HG03442 (cell line): ENCODE data around the gene TAOK2.
"Not testable (repeated sequence)": the region's sequence is repeated elsewhere in the genome, so short reads cannot be mapped to it uniquely, and the experiment has no call there.

Source experiments
- ATAC-seq: cut with Tn5 transposase; IDR thresholded peaks from one replicate; pipeline ENCODE4 v1.9.1; 2021; ENCODE audit warnings: mild to moderate bottlenecking, moderate library complexity; ENCODE audit not compliant: unreplicated experiment

The TAOK2 gene

GRCh38 chr16:29973384-29974246, at the start of gene TAOK2:
TSS of gene TAOK2 (plus strand) at chr16:29973868. CDS start at chr16:29977773, 3,905 bp downstream.
- peak; percentile 90 for ATAC-seq

GRCh38 chr16:29925105-29925756, 48.4 kb upstream of the TAOK2 start:
- no peak for ATAC-seq

- peak; percentile 89 for ATAC-seq
Measured at GRCh38 chr16:29925781-29926710, 47.6 kb upstream of the TAOK2 start, which contains the start of gene KCTD13. TSS of gene KCTD13 (minus strand) at chr16:29926226. CDS start at chr16:29926033, 193 bp downstream.

DNA sequence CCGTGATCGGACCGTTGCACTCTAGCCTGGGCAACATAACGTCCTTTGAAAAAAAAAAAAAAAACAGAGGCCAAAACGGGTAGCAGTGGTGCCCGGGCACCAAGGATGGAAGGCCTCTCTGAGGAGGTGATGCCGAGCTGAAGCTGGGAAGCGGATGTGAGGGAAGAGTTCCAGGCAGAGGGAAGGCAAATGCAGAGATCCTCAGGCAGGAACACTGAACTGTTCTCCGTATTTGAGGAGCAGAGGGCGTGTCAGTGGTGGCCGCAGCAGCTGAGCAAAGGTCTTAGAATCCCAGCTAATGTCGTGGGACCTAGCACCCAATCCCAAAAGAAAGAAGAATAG, 47.0 kb upstream of the TAOK2 start:
- ATAC-seq: no peak

GRCh38 chr16:29927070-29927905, 46.4 kb upstream of the TAOK2 start:
- ATAC-seq: no peak

- not testable (repeated sequence) for ATAC-seq
Measured at GRCh38 chr16:29931750-29932149, 41.9 kb upstream of the TAOK2 start.

DNA sequence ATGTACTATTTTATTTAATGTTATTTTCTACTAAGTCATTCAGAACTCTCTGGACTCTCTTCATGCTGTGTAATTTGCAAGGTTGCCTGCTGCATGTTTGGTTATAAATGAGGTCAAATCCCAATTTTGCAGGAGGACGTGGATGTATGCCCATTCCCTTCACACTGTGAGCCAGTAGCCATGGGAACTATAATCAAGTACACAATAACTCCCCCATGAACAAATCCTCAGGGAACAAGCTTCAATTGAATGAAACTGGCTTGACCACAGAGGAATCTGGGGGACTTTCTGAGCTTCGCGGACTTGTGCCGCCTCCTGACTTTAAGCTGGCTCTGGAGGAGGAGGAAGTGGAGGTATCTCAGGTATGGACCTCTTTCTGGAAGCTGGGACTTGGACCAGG, 33.0 kb upstream of the TAOK2 start:
- no peak for ATAC-seq

- no peak for ATAC-seq
Measured at GRCh38 chr16:29943846-29944799, 29.5 kb upstream of the TAOK2 start.

GRCh38 chr16:29947897-29948296, 25.8 kb upstream of the TAOK2 start:
- ATAC-seq: no peak

GRCh38 chr16:29950806-29951461, 22.7 kb upstream of the TAOK2 start:
- ATAC-seq: no peak

DNA sequence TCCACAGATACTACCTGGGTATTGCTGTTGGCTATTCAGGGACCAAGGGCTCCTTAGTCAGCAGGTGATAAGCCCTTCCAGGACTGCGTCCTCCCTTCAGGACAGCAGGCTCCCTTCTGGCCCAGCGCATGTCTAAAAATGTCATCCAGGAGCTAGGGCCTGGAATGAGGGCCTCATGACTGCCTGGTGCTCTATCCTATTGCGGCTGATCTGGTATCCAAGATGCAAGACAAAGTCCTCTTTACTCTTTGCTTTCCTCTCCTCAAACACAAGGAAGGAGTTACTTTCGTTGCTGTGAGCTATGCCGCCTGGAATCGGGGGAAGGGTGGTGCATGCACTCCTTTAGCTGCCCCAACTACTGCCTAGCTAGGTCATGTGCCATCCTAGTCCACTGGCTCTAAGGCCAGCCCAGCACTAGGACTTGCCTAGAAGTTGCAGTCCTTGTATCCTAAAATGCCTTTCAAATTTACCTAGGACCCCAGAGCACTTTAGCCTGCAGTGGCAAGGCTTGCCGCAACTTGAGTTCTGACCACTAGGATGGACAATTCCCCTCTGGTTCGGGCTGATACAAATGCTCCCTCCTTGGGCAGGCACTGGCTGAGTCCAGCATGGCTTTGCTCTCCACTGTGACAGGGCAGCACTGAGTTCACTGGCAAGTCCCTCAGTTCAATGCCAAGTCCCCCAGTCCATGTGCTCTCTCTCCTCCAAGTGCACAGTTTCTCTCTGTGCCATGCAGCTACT, 21.9 kb upstream of the TAOK2 start:
- ATAC-seq: no peak

DNA sequence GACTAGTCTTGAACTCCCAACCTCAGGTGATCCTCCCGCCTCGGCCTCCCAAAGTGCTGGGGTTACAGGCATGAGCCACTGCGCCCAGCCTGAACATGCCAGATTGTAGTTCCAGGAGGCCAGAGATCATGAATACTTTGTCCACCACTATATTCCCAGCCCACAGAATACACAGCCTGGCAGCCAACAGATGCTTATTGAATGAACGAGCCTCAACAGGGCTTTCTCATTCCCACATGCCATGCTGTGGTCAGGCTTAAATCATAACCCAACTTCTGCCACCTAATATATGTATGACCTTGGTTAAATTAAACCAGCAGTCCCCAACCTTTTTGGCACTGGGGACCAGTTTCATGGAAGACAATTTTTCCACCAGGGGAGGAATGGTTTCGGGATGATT, 14.9 kb upstream of the TAOK2 start:
- ATAC-seq: no peak

DNA sequence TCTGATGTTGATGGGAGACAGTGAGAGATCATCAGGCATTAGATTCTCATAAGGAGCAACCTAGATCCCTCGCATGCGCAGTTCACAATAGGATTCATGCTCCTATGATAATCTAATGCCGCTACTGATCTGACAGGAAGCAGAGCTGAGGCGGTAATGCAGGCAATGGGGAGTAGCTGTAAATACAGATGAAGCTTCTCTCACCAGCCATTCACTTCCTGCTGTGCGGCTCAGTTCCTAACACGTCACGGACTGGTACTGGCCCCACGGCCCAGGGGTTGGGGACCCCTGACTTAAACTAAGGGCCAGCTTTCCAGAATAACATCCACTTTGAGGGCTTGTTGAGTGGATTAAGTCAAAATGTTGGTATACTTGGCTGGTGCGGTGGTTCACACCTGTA, 14.4 kb upstream of the TAOK2 start:
- ATAC-seq: no peak

GRCh38 chr16:29959821-29960220, 13.8 kb upstream of the TAOK2 start:
- ATAC-seq: not testable (repeated sequence)

DNA sequence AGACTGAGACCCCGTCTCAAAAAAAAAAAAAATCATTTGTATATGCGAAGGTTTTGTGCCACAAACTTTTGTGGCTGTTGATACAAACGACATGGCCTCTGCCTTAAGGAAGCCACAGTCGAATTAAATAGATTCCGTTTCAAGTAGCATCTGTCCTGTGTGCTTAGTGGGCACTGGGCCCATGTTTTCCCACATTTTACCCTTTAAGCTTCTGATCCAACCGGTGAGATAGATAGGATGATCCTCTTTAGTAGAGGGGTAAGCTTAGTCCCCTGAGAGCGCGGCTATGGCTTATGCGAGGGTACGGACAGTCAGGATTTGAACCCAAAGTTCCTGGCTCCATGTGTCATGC, 12.6 kb upstream of the TAOK2 start:
- ATAC-seq: no peak

- peak; percentile 88 for ATAC-seq
Measured at GRCh38 chr16:29961479-29962343, 12.0 kb upstream of the TAOK2 start, which contains the start of gene TMEM219. TSS of gene TMEM219 (plus strand) at chr16:29962079. CDS start at chr16:29963144, 1,065 bp downstream.
